ENCODE results near the gene KAT2B. TPM values are rescaled to one million over a fixed set of nuclear protein-coding genes. Genes with fewer than 3 reads are reported as not detected.

The KAT2B gene
- total and polyA plus RNA-seq, 2 donors (not counting 1 experiment from before 2014, with no cell fraction given): 21.7 to 57.5 TPM

DNA sequence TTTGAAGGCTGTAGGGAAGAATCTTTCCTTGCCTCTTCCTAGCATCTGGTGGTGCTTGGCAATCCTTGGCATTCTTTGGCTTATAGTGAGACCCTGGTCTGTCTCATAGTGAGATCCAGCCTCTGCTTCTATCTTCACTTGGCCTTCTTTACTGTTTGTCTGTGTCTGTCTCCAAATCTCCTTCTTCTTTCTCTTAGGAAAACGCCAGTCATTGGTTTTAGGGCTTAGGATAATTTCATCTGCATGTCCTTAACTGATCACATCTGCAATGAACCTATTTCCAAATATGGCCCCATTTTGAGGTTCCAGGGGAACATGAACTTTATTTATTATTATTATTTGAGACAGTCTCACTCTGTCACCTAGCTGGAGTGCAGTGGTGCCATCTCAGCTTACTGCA lies 25.8 kb downstream of the KAT2B start:
- no peak overlapping the region for H3K27ac ChIP-seq (ENCODE audit: low read length in 2 of 2)
- TF ChIP-seq, protein P1, sequence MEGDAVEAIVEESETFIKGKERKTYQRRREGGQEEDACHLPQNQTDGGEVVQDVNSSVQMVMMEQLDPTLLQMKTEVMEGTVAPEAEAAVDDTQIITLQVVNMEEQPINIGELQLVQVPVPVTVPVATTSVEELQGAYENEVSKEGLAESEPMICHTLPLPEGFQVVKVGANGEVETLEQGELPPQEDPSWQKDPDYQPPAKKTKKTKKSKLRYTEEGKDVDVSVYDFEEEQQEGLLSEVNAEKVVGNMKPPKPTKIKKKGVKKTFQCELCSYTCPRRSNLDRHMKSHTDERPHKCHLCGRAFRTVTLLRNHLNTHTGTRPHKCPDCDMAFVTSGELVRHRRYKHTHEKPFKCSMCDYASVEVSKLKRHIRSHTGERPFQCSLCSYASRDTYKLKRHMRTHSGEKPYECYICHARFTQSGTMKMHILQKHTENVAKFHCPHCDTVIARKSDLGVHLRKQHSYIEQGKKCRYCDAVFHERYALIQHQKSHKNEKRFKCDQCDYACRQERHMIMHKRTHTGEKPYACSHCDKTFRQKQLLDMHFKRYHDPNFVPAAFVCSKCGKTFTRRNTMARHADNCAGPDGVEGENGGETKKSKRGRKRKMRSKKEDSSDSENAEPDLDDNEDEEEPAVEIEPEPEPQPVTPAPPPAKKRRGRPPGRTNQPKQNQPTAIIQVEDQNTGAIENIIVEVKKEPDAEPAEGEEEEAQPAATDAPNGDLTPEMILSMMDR (IDR thresholded peaks at IDR 0.05): no peak
- TF ChIP-seq EZH2 (IDR thresholded peaks at IDR 0.05; ENCODE audit: borderline replicate concordance, insufficient read depth, low read depth, low read length, poor library complexity, severe bottlenecking): no peak
- DNase-seq (no peak), ATAC-seq (ENCODE audit: low read depth) (no peak)
- H3K36me3 ChIP-seq (replicated peaks in 1 of 2; ENCODE audit: control extremely low read depth in 1 of 2, control insufficient read depth in 1 of 2, extremely low read depth in 1 of 2, insufficient read depth in 2 of 2, low read length in 1 of 2): no peaks in the 10 kb centered on the region
- no peak overlapping the region for H2AFZ ChIP-seq (ENCODE audit: insufficient read depth, low read depth, low read length, poor library complexity, severe bottlenecking)
- Mint-ChIP-seq H3K9me3 (ENCODE audit: insufficient read depth) (no peaks in the 10 kb centered on the region), H3K4me1 (peaks cover 45% of the 10 kb centered on the region), H3K4me3 (no peak overlapping the region), H3K27ac (no peak overlapping the region), H3K27me3 (no peaks in the 10 kb centered on the region)
- H3K9me3 ChIP-seq (ENCODE audit: control extremely low read depth in 1 of 3, control insufficient read depth in 2 of 3, insufficient read depth in 1 of 3, low read length in 2 of 3): no peaks in the 10 kb centered on the region
- peaks cover 51% of the 10 kb centered on the region for H4K20me1 ChIP-seq (ENCODE audit: control insufficient read depth, insufficient read depth, low read length, poor library complexity, severe bottlenecking)
- peaks cover 84% of the 10 kb centered on the region for H3K79me2 ChIP-seq (ENCODE audit: control insufficient read depth, insufficient read depth, low read length)
- ChIA-PET CTCF (no interaction called here), POLR2A (interaction anchor here (0.6 kb wide), 1 partner anchor 25 kb away, joined by 3 read pairs; no protein-coding TSS in a partner anchor)
- H3K4me3 ChIP-seq (ENCODE audit: control extremely low read depth in 1 of 5, extremely low read depth in 1 of 5, insufficient read depth in 1 of 5, low read depth in 2 of 5, low read length in 4 of 5): no peak overlapping the region
- peaks cover 3 to 4% of the 10 kb centered on the region in 2 donors for H3K4me1 ChIP-seq (ENCODE audit: control insufficient read depth in 2 of 2, insufficient read depth in 2 of 2, low read length in 2 of 2)
- intact Hi-C loops (cut with micrococcal nuclease): no loop called here
- H3K4me2 ChIP-seq (replicated peaks; ENCODE audit: low read depth, low read length, poor library complexity, severe bottlenecking): no peak overlapping the region
- no CpG with 5 or more reads among the region's 1 CpG for WGBS (ENCODE audit: insufficient coverage)
- no peaks in the 10 kb centered on the region for H3K27me3 ChIP-seq (replicated peaks in 1 of 4; ENCODE audit: control extremely low read depth in 1 of 4, control insufficient read depth in 3 of 4, insufficient read depth in 4 of 4, low read length in 3 of 4)
- no peak overlapping the region for H3K9ac ChIP-seq (ENCODE audit: low read length)

DNA sequence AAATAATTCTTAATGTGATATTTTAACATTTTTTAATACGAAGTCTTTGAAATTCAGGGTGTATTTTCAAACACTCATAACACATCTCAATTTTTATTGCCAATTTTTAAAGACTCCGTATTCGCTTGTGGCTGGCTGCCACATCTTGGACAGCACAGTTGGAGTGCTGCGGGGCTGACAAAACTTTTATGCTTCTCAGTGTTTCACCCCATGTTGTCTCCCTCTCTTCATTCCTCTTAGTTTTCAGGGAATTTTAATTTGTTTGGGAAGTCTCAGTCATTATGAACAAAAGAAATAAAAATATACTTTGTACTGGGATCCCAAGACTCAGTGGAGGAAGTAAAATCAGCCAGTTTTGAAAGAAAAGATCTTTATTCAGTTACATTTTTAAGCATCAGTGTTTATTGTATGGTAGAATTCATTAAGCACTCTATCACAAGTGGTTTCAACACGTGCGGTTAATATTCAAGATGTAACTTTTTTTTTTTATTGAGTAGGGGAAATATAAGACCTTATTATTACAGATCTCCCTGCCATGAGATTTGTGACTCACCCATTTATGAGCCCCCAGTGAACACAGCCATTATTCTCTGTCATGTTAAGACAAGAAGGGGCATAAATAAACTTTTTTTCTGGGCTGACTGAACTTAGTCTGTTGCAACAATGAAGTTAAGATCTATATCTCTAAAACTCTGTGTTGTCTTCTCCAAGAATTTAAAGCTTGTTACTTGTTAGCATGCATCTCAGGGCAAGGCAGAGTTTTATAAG lies 26.8 kb downstream of the KAT2B start:
- Histone ChIP-seq H3K27me3 (replicated peaks in 1 of 4; ENCODE audit: control extremely low read depth in 1 of 4, control insufficient read depth in 3 of 4, insufficient read depth in 4 of 4, low read length in 3 of 4) (no peaks in the 10 kb centered on the region), H3K27ac (ENCODE audit: low read length in 2 of 2) (no peak overlapping the region), H3K9me3 (ENCODE audit: control extremely low read depth in 1 of 3, control insufficient read depth in 2 of 3, insufficient read depth in 1 of 3, low read length in 2 of 3) (no peaks in the 10 kb centered on the region), H3K79me2 (ENCODE audit: control insufficient read depth, insufficient read depth, low read length) (peaks cover 83% of the 10 kb centered on the region), H2AFZ (ENCODE audit: insufficient read depth, low read depth, low read length, poor library complexity, severe bottlenecking) (no peak overlapping the region), H3K36me3 (replicated peaks in 1 of 2; ENCODE audit: control extremely low read depth in 1 of 2, control insufficient read depth in 1 of 2, extremely low read depth in 1 of 2, insufficient read depth in 2 of 2, low read length in 1 of 2) (peaks cover 4 to 5% of the 10 kb centered on the region in 2 experiments), H3K4me3 (ENCODE audit: control extremely low read depth in 1 of 5, extremely low read depth in 1 of 5, insufficient read depth in 1 of 5, low read depth in 2 of 5, low read length in 4 of 5) (no peak overlapping the region), H3K9ac (ENCODE audit: low read length) (no peak overlapping the region), H3K4me2 (replicated peaks; ENCODE audit: low read depth, low read length, poor library complexity, severe bottlenecking) (no peak overlapping the region), H3K4me1 (ENCODE audit: control insufficient read depth in 2 of 2, insufficient read depth in 2 of 2, low read length in 2 of 2) (peaks cover 0 to 3% of the 10 kb centered on the region in 2 donors), H4K20me1 (ENCODE audit: control insufficient read depth, insufficient read depth, low read length, poor library complexity, severe bottlenecking) (peaks cover 54% of the 10 kb centered on the region)
- Mint-ChIP-seq H3K27ac (no peak overlapping the region), H3K9me3 (ENCODE audit: insufficient read depth) (no peaks in the 10 kb centered on the region), H3K27me3 (no peaks in the 10 kb centered on the region), H3K4me1 (peaks cover 41% of the 10 kb centered on the region), H3K4me3 (no peak overlapping the region)
- DNase-seq (no peak), ATAC-seq (ENCODE audit: low read depth) (no peak)
- intact Hi-C loops (cut with micrococcal nuclease): no loop called here
- POLR2A ChIA-PET: interaction anchor here (0.6 kb wide), 1 partner anchor 26 kb away, joined by 3 read pairs; no protein-coding TSS in a partner anchor
- WGBS (ENCODE audit: insufficient coverage): 100% methylated on average over 3 of the region's 6 CpGs
- CTCF ChIA-PET: no interaction called here
- TF ChIP-seq, protein P1 (IDR thresholded peaks at IDR 0.05): no peak
- TF ChIP-seq EZH2 (IDR thresholded peaks at IDR 0.05; ENCODE audit: borderline replicate concordance, insufficient read depth, low read depth, low read length, poor library complexity, severe bottlenecking): no peak

Data from B cell (primary cell).